Ishikawa (cell line): ENCODE measurements around the gene CDK5.
A peak's percentile ranks its signal among the peaks of the same experiment; 100 is the strongest.

ENCODE experiments used
- CEBPB ChIP-seq: IDR thresholded peaks from 2 replicates; pipeline ENCODE4 v1.6.1; 2012
- CREB1 ChIP-seq: IDR thresholded peaks from 2 replicates; pipeline ENCODE4 v1.6.1; 2012; ENCODE audit warnings: low read depth
- EGR1 ChIP-seq: IDR thresholded peaks from 2 replicates; pipeline ENCODE4 v1.6.1; 2012
- EP300 ChIP-seq: IDR thresholded peaks from 2 replicates; pipeline ENCODE4 v1.6.1; 2012; ENCODE audit warnings: borderline replicate concordance
- FOXM1 ChIP-seq: IDR thresholded peaks from 2 replicates; pipeline ENCODE4 v1.6.1; 2012; ENCODE audit warnings: low read depth, borderline replicate concordance
- NFIC ChIP-seq: IDR thresholded peaks from 2 replicates; pipeline ENCODE4 v1.6.1; 2012
- RAD21 ChIP-seq: IDR thresholded peaks from 2 replicates; pipeline ENCODE4 v1.6.1; 2012; ENCODE audit warnings: low read depth
- TAF1 ChIP-seq: IDR thresholded peaks from 2 replicates; pipeline ENCODE4 v1.6.1; 2012; ENCODE audit warnings: low read depth, mild to moderate bottlenecking
- TCF12 ChIP-seq: IDR thresholded peaks from 2 replicates; pipeline ENCODE4 v1.6.1; 2012; ENCODE audit warnings: low read depth
- TEAD4 ChIP-seq: IDR thresholded peaks from 2 replicates; pipeline ENCODE4 v1.6.1; 2012
- USF1 ChIP-seq: IDR thresholded peaks from 2 replicates; pipeline ENCODE4 v1.6.1; 2012
- YY1 ChIP-seq: IDR thresholded peaks from 2 replicates; pipeline ENCODE4 v1.6.1; 2012; ENCODE audit warnings: low read depth
- ZBTB7A ChIP-seq: IDR thresholded peaks from 2 replicates; pipeline ENCODE4 v1.6.1; 2012; ENCODE audit warnings: low read depth
- TF ChIP-seq, protein P1 (sequence below): IDR thresholded peaks from 2 replicates; pipeline ENCODE4 v1.6.1; 2012; ENCODE audit warnings: low read depth, mild to moderate bottlenecking

DNA sequence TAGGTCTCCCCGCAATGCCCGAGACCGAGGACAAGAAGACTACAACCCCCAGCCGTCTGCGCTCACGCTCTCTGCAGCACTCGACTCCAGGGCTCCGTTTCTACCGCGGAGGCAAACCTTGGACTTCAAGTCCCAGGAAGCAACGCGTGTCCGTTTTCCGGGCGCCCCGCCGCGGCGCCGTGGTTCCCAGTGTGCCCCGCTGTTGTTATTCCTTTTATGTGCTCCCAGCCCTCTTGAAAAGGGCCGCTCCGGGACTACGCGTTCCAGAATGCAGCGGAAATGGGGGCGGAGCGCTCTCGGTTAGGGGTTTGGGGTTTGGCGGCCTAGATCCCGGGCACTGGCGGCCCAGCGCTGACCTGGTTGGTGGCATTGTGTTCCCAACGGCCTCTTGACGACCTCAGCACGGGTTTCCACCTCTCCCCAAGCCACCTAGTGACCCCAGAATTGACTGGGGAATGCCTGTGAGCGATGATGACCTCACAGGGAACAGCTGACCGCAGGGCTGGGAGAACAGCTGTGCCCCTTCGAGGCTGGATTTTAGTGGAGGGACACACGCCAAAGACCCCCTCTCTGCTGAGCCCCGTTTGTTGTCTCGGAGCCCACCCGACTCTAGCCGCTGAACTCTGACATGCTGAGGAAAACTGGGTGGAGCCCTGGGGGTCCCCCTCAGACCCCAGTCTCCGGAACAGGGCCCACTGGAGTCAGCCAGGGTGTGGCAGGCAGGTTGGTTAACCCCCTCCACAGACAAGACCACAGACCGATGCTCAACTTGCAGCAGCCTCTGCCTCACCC is 488 bp upstream of the CDK5 start:
- TF ChIP-seq CEBPB, result no peak
- no peak; the same call in 1 of the 2 replicates for TF ChIP-seq EP300
- TF ChIP-seq, protein P1, sequence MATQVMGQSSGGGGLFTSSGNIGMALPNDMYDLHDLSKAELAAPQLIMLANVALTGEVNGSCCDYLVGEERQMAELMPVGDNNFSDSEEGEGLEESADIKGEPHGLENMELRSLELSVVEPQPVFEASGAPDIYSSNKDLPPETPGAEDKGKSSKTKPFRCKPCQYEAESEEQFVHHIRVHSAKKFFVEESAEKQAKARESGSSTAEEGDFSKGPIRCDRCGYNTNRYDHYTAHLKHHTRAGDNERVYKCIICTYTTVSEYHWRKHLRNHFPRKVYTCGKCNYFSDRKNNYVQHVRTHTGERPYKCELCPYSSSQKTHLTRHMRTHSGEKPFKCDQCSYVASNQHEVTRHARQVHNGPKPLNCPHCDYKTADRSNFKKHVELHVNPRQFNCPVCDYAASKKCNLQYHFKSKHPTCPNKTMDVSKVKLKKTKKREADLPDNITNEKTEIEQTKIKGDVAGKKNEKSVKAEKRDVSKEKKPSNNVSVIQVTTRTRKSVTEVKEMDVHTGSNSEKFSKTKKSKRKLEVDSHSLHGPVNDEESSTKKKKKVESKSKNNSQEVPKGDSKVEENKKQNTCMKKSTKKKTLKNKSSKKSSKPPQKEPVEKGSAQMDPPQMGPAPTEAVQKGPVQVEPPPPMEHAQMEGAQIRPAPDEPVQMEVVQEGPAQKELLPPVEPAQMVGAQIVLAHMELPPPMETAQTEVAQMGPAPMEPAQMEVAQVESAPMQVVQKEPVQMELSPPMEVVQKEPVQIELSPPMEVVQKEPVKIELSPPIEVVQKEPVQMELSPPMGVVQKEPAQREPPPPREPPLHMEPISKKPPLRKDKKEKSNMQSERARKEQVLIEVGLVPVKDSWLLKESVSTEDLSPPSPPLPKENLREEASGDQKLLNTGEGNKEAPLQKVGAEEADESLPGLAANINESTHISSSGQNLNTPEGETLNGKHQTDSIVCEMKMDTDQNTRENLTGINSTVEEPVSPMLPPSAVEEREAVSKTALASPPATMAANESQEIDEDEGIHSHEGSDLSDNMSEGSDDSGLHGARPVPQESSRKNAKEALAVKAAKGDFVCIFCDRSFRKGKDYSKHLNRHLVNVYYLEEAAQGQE, result no peak
- TF ChIP-seq CREB1, result peak; percentile 28; the same call in 1 of the 2 replicates
- TF ChIP-seq YY1, result peak; percentile 66; the same call in 1 of the 2 replicates
- peak; percentile 37; the same call in 1 of the 2 replicates for TF ChIP-seq NFIC
- peak; percentile 48 for TF ChIP-seq TAF1
- no peak for TF ChIP-seq EGR1
- peak; percentile 57 for TF ChIP-seq USF1
- no peak for TF ChIP-seq RAD21
- peak; percentile 70 for TF ChIP-seq TCF12
- no peak for TF ChIP-seq FOXM1
- TF ChIP-seq ZBTB7A, result peak; percentile 91; the same call in 1 of the 2 replicates
- peak; percentile 25 for TF ChIP-seq TEAD4
